Measurements from ENCODE around the gene RNH1.
A peak's percentile ranks its signal among the peaks of the same experiment; 100 is the strongest.

The RNH1 gene

DNA sequence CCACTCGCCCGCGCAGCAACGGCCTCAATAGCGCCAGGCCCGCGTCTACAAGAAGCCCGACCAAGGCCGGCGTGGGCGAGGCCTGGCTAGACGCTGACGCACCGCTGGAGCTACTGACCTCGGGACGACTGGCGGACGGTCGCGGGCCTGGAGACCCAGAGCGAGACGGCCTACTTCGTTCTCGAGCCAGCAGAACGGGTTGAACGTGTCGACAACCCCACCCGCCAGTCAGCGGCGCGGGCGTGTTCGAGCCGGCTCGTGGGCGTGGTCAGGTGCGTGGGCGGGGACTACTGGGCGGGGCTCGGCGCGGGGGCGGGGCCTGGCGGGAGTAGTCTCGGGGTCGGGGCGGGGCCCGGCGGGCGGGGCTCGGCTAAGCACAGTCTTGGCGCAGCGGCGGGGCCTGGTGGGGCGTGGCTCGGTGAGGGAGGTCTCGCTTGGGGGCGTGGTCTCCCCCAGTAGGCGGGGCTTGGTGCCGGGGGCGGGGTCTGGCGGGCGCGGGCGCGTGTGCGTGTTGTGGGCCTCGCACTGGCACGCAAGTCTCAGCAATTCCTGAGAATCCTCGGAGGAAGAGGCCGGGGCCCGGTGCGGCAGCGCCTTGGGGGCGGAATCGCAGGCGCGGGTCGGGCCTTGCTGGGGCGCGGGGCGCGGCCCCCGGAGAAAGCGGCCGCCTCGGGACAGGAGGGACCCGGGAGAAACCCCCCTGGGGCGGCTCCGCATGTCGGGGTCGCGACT is at the start of gene RNH1:
Gene RNH1 (minus strand): TSS at position 248 of the 732 bp plus-strand sequence. CDS start 5,080 bp downstream, outside the sequence.
- peak; percentile 96 to 99 for DNase-seq (ENCODE audit: extremely low read depth in 1 of 2, low read depth in 1 of 2)

DNA sequence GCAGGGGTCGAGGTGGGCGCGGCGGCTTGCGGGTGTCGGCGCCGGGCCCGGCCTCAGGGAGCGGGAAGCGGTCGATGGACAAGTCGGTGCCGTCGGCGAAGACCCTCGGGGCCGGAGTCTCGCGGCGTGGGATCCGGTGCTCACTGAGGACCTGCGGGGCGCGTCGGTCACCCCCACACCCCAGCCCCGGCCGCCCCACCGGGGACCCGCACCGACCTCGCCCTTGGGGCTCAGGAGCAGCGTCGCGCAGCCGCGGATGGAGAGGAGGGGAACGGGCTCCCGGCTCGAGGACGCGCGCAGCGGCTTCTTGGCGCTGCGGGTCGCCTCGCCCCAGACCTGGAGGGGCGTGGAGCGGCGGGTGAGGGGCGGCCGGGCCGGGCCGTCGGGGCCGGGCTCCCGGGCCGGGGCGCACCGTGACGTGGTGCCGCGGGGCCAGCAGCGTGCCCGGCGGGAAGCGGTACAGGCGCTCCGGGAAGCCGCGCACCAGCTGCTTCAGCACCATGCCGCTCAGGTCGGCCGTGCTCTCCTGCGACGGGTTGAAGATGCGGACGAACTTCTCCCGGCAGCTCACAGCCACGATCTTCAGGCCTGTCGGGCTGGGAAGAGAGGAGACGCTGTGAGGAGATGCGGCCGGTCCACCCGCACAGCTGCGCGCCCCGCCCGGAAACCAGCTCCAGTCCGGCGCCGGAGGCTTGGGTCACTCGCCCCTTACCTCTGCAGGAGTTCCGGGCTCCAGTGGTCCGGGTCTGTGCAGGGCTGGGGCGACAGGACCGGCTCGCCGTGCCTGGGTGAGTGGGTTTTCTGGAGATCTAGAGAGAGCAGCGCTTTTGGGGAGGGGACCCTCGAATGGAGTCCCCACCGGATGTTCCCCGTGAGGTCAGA is 49.0 kb upstream of the RNH1 start:
- DNase-seq (ENCODE audit: extremely low read depth in 1 of 2, low read depth in 1 of 2) = no peak

DNA sequence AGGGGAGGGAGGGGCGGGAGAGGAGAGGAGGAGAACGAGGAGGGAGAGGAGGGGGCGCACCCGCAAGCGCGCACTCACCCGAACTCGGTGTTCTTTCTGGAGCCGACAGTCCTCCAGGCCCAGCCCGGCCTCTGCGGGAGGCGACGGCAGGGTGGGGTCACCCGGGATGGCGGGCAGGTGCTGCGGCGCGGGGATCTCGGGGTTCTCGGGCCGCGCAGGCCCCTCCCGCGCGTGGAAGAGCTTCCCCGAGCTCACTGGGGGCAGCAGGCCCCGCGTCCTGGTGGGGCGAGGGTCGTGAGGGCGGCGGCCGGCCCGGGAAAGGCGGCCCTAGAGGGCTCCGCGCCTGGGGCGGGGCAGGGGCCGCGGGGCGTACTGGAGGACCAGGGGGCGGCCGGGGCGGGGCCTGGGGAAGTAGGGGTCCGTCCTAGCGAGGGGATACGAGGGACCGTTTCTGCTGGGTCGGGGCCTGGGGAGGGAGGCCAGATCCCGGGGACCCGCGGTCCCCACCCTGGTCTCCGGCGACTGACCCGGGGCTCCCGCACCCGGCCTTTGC is 48.3 kb upstream of the RNH1 start:
- no peak for DNase-seq (ENCODE audit: extremely low read depth in 1 of 2, low read depth in 1 of 2)

DNA sequence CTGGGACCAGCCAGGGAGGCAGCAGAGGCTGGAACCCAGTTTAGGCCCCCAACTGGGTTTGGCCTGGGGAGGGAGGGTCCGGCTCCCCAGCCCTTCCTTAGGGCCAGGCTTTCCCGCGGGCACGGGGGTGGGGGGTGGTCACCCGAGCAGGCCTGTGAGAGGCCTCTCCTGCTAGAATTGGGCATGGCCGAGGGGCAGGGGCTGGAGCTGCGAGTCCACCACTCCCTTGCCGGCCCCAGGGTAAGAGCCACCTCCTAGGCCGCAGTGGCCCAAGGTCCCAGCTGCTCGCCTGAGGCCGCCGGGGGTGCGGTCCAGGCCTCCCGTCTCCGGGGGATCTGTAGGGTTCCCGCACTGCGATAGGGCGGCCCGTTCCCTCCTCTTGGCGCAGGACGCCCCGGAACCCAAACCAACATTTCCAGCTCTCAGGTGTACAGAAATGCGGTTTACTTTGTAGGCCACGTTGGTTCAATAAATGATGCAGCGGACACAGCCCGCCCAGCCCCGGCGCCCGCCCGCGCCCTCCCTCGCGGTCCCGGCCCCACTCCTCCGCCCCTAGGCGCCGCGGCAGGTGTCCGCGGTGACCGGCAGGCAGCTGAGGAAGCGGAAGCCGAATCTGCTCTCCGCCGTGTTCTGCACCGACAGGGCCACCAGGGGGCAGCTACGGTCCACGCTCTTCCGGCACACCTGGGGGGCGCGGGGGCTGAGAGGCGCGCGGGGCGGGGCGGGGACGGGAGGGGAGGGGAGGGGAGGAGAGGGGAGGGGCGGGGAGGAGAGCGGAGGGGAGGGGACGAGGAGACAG is 47.6 kb upstream of the RNH1 start:
- peak in 1 of 2 donors; percentile 53 for DNase-seq (ENCODE audit: extremely low read depth in 1 of 2, low read depth in 1 of 2)

DNA sequence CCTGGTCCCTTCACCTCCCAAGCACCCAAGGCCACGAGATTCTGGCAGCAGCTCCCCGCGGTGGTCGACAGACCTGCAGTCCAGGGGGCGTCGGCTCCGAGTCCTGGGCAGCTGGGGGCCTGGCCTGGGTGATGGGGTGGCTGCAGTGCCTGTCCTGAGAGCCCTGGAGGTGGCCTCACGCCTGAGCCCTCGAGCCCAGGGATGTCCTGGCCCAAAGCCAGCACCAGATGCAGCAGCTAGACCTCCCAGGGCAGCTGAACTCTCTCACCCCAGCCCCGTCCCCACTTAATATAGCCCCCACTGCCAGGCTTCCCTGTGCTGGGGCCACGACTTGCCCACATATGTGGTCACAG is 46.9 kb upstream of the RNH1 start:
- no peak for DNase-seq (ENCODE audit: extremely low read depth in 1 of 2, low read depth in 1 of 2)

DNA sequence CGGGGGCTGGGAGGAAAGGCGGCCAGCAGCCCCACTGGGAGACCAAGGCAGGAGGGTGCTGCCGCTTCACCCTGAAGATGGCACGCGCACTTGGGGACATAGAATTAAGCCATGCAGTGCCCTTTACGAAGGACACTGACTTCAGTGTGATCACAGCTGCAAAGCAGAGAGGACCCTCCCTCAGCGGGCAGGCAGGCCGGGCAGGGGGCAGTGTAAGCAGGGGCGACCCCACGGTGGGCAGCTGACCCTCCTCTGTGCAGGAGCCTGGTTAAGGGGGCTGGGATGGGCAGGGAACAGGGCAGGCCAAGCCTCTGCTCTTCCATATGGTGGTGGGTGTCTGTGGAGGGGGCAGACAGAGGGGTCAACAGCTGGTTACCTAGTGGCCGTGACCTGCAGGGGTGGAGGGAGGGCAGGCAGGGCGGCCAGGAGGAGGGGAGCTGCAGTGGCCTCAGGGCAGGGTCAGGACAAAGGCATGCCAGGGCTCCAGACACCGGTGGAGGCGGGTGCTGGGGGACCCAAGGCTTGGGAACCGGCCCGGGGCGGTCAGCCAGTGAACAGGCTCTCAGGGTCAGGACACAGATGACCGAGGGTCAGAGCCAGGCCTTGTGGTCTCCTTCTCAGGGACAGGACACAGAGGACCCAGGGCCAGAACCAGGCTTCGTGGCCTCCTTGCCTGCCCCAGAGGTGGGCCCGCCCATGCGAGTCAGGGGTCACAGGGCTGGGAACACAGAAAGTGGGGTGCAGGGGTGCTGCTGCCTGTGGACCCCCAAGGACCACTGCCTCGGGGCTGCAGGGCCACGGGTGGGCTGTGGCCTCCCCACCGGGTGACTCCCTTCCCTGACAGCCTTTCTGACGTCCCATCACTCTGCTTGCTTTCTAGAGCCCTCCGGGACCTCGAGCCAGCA is 46.3 kb upstream of the RNH1 start:
- DNase-seq (ENCODE audit: extremely low read depth in 1 of 2, low read depth in 1 of 2) = no peak

DNA sequence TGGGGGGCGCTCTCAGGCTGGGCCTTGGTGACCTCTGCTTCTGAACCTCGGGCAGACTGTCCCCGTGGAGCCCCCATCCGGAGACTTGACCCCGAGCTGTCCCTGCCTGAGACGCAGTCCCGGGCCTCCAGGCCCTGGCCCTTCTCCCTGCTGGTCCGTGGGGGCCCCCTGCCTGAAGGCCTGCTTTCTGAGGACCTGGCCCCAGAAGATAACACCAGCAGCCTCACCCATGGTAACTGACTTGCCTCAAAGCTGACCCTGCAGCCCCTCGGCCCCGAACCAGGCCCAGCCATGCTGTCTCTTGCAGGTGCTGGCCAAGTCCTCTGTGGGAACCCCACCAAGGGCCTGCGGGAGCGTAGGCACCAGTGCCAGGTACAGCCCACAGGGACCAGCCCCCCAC is 44.6 kb upstream of the RNH1 start:
- DNase-seq (ENCODE audit: extremely low read depth in 1 of 2, low read depth in 1 of 2) = no peak

DNA sequence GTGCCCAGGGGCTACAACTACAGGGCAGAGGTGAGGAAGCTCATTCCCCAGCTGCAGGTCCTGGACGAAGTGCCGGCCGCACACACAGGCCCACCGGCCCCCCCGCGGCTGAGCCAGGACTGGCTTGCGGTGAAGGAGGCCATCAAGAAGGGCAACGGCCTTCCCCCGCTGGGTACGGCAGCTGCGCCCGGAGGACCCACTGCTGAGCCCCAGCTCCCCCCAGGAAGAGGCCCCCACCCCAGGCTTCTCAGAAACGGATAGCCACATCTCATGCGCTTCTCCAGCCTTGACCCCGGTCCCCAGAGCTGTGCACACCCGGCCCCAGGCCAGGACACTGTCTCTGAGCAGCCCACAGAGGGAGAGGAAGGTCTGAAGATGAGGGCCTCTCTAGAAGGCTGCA is 44.1 kb upstream of the RNH1 start:
- DNase-seq (ENCODE audit: extremely low read depth in 1 of 2, low read depth in 1 of 2) = no peak

DNA sequence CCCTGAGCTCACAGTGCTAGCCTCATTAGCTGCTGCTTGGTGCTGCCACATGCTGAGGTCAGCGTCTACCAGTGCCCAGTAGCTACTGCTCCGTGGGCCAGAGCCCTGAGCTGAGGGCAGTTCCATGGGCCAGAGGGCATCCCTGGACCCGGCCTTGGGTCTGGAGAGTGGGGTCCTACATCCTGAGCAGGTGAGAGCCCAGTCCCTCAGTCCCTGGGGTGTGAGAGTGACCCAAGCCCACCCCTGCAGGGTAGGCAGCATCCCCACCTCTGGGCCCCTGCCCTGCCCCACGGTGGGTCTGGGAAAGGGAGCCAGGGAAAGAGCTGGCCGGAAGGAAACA is 43.7 kb upstream of the RNH1 start:
- DNase-seq (ENCODE audit: extremely low read depth in 1 of 2, low read depth in 1 of 2) = no peak

DNA sequence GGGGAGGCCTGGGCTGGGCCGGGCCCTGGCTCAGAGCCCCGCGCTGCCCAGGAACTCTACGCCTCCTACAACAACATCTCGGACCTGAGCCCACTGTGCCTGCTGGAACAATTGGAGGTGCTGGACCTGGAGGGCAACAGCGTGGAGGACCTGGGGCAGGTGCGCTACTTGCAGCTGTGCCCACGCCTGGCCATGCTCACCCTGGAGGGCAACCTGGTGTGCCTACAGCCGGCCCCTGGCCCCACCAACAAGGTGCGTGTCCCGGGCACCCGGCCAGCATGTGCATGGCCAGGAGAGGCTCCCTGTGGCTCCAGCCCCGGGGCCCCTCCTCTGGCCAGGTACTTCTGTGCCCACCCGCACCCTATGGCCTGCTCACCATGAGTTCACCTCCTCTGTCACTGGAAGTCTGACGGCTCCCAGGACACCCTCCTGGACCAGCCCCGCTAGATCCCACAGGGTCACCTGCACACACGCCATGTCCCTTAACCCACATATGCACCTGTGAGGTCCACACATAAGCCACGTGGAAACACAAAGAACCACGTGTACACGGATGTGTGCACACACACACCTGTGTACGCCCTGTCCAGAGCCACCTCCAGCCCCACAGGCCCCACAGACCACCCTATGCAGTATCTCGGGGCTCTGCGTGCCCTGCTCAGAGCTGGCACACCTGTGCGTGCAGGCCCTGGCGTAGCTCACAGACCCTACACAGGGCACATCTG is 43.1 kb upstream of the RNH1 start:
- no peak for DNase-seq (ENCODE audit: extremely low read depth in 1 of 2, low read depth in 1 of 2)

DNA sequence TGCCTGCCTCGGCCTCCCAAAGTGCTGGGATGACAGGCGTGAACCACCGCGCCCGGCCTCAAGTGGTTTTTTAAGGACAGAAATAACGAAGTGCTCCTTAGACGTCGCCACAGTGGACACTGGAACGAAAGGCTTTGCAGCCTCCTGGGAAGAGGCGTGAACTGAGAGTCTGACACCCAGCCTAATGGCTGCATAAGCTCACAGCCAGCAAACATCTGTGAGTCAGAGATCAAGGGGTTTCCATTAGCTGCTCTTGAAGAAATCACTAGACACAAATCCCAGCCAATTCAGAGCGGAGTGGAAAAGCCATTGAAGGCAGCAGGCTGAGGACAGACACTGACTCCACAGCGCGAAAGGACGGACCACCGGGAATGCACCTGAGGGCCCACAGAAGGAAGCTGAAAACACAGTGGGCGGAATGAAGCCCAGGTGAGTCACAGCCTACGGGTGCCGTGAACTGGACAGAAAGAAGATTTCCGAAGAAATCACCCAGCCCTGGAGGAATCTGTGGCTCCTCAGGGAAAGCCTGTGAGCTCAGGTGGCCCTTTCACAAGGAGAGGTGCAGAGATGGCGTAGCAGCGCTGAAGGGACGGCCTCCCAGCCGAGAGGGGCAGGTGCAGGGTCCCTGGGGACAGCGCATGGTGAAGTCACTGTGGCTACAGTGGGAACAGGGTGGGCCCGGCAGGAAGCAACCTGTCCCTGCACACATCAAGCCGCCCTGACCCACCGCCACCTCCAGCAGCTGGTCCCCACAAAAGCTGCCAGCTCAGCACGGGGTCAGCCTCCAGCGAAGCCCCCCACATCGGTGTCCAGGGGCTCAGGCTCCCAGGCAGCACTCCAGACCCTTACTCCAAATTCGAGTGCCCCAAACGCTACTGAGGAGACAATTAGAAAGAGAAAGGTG is 41.9 kb upstream of the RNH1 start:
- no peak for DNase-seq (ENCODE audit: extremely low read depth in 1 of 2, low read depth in 1 of 2)

DNA sequence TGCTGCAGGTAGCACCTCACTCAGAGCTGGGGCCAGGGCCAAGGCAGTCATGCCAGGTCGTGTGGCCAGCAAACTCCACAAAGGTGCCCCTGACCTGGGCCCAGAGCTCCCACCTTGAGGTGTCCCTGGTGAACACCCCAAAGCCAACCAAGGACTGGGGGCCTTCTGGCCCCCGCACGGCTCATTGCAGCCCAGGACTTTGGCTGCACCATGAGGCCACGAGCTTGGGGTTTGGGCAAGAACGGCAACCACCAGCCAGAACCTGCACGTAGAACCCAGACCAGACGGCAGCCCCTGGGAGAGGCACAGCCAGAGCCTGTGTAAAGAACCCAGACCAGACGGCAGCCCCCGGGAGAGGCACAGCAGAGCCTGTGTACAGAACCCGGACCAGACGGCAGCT is 38.1 kb upstream of the RNH1 start:
- no peak for DNase-seq (ENCODE audit: extremely low read depth in 1 of 2, low read depth in 1 of 2)

DNA sequence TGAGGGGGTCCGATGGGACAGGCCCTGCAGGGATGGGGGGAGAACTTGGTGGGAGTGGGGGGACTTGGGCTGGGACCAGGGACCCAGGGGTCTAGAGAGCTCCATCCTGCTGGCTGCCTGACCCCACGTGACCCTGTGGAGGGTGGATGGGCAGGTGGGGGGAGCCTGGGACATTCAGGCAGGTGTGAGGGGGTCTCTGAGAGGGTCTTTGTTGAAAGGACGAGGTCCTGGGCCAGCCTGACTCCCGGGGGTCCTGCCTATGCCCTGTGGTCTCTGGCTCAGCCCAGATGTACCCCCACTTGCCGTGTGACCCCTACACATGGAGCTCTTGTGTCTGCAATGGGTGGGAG is 37.8 kb upstream of the RNH1 start:
- DNase-seq (ENCODE audit: extremely low read depth in 1 of 2, low read depth in 1 of 2) = no peak

DNA sequence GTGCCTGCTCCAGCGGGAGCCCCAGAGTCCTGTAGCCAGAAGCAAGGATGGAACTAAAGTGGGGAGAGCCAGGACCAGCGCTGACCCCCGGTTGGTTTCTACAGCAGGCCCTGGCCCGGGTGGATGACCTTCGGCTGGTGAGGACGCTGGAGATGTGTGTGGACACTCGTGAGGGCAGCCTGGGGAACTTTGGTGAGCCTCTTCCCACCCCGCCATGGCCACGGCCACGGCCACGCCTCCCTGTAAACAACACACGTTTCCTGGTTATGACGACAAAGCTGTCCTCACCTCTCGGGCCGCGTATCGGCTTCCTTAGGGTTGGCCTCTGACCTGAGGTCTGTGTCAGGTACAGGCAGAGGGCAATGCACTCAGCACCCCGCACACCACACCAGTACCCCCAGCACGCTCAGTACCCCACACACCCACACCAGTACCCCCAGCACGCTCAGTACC is 34.4 kb upstream of the RNH1 start:
- DNase-seq (ENCODE audit: extremely low read depth in 1 of 2, low read depth in 1 of 2) = no peak

DNA sequence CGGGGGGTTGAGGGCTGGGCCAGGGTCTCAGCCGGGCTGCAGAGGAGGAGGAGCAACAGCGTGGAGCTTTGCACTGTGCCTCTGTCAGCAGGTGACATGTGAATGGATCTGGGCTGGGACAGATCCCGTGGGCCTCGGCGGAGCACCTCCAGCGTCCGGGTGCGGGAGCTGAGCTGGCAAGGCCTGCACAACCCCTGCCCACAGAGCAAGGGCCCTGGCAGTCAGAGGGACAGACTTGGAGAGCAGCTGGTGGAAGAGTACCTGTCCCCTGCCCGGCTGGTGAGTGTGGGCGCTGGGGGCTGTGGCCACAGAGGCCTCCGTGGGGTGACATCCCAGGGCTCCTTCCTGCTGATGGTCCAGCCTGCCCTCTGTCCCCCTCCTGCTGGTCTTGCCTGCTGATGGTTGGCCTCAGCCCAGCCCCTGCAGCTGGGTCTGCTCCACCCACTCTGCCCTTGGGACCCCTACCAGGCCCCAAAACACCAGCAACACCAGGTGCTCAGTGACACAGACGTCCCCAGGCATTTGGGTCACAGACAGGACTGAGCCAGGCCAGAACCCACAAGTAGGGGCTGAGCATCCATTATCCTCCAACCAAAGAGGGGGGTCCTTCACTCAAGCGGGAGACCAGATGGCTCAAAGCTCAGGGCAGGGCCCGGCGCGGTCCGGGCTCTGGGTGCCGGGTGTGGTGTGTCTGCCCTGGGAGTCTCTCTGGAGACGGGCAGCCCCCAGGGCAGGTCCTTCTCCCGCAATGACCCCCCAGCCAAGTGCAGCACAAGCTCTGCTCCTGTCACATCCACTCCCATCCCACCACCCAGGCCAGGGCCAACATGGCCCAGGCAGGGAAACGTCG is 33.8 kb upstream of the RNH1 start:
- no peak for DNase-seq (ENCODE audit: extremely low read depth in 1 of 2, low read depth in 1 of 2)

DNA sequence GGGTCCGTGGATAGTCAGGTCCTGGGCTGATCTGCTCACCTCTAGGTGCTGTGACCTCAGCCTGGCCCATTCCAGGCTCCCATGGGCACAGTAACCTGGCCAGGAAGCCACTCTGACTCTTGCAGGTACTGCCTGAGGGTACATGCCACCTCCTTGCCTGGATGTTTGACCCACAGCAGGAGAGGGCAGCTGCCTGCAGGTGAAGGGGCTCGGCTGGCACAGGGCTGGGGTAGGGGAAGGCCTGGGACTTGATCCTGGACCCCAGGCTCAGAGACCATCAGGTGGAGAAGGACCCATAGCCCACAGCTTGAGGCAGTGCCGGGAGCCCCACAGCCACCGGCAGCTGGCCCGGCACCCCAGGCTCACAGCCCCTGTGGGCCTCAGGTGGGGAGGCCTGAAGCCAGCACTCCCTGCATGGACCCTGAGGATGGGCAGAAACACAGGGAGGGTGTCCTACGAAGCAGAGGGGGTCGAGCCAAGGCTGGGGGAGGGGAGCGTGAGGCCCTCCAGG is 33.0 kb upstream of the RNH1 start:
- no peak for DNase-seq (ENCODE audit: extremely low read depth in 1 of 2, low read depth in 1 of 2)

DNA sequence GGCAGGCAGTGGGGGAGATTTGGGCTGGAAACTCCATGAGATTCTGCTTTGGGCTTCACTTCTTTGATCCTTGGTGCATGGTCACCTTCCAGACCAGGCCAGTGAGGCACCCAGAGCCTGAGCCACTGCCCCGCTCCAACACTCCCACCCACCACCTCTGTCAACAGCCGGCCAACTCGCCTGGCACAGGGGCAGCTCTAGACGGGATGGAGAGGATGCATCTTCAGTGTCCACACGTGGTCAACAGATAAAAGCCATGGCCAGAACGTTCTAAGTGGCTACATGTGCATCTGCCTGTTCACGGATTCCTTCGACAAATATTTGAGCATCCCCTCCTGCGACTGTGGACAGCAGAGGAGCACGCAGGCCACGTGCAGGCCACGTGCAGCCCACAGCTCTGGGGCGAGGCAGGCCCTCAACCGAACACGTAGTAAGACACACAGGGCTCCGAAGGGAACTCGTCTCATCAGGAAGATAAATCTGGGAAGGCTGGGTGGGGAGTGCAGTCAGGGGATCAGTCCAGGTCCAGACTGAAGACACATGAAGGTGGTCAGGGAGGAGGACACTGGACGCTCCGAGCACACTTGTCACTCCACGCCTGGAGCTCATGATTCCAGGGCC is 31.5 kb upstream of the RNH1 start:
- DNase-seq (ENCODE audit: extremely low read depth in 1 of 2, low read depth in 1 of 2) = no peak
